H1 (cell line): Measurements from ENCODE around the gene NPR1. TPM values are rescaled to one million over a fixed set of nuclear protein-coding genes. Genes with fewer than 3 reads are reported as not detected.

Experiments used
- CBX5 ChIP-seq: fragments of 300-800, 300-1000 bp; sonication (generic); IDR thresholded peaks from 2 replicates; pipeline ENCODE4 v1.7.1; 2016; ENCODE audit warnings: antibody characterized with exemption, low read length, low read depth
- KDM1A ChIP-seq: fragments of 200-600, 300-600 bp; sonication (generic); IDR thresholded peaks from 2 replicates; pipeline ENCODE4 v1.7.1; 2016; ENCODE audit warnings: mild to moderate bottlenecking, low read length, borderline replicate concordance
- NANOG ChIP-seq: IDR thresholded peaks from 2 replicates; pipeline ENCODE4 v1.6.1; 2011; ENCODE audit warnings: low read length, low read depth, mild to moderate bottlenecking, inconsistent platforms; ENCODE audit not compliant: insufficient read depth, poor library complexity, severe bottlenecking
- RBBP5 ChIP-seq: IDR thresholded peaks from 2 replicates; pipeline ENCODE4 v1.7.1; 2012; ENCODE audit warnings: low read depth, mild to moderate bottlenecking, inconsistent platforms, low read length, moderate library complexity, borderline replicate concordance
- SP1 ChIP-seq: IDR thresholded peaks from 2 replicates; pipeline ENCODE4 v1.6.1; 2011; ENCODE audit warnings: low read depth, low read length
- polyA plus RNA-seq, 7 experiments: library from polyadenylated mRNA; depleted of rRNA in 3 of 7; stranded (reverse) in 5 of 7; unstranded in 2 of 7; fragments of >200 nt in 5 of 7; fragments of 200-250 nt in 2 of 7; gene quantifications; 1 replicate in 5 of 7; 2 replicates in 1 of 7; 4 replicates in 1 of 7; pipeline versions ENCODE4 v1.2.1 to v1.2.3, GENCODE V29; 2011 to 2013; ENCODE audit warnings: missing spikeins in 2 of 7, mixed read lengths in 2 of 7
- total RNA-seq: library from RNA; stranded (reverse); fragmentation: NEBNext Ultra II Directional; extraction: Animal tissue kit (Norgen Biotek cat#: 25700); gene quantifications from 2 replicates; pipeline ENCODE4 v1.2.1, GENCODE V29; 2021
- TF ChIP-seq, protein P1 (sequence below): IDR thresholded peaks from 2 replicates; pipeline ENCODE4 v1.6.1; 2012; ENCODE audit warnings: low read length, inconsistent platforms

NPR1 gene
- total and polyA plus RNA-seq, 2 of the 8 experiments (the other 6 are each of a cell fraction or from before 2014, with no cell fraction given), result 11.7 to 13.2 TPM

DNA sequence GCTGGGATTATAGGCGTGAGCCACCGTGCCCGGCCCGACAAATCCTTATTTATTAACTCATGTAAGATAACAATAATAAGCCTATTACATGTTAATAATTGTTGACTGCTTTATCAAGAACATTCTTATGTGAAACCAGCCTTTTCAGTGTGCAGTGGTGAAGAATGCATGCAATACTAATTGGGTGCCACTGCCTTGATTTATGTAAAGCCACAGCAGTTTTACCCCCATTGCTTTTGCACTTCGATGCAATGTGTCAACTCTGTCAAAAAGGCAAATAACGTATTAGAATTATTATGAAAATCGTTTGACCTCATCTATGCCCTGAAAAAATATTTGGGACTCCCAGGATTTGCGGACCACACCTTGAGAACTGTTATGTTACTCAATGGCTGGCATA is 18.3 kb downstream of the NPR1 start (continued):
- TF ChIP-seq, protein P1, sequence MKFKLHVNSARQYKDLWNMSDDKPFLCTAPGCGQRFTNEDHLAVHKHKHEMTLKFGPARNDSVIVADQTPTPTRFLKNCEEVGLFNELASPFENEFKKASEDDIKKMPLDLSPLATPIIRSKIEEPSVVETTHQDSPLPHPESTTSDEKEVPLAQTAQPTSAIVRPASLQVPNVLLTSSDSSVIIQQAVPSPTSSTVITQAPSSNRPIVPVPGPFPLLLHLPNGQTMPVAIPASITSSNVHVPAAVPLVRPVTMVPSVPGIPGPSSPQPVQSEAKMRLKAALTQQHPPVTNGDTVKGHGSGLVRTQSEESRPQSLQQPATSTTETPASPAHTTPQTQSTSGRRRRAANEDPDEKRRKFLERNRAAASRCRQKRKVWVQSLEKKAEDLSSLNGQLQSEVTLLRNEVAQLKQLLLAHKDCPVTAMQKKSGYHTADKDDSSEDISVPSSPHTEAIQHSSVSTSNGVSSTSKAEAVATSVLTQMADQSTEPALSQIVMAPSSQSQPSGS, result no peak
- TF ChIP-seq SP1, result no peak
- TF ChIP-seq RBBP5, result no peak
- no peak for TF ChIP-seq KDM1A
- no peak for TF ChIP-seq CBX5
- no peak for TF ChIP-seq NANOG
